HepG2 (cell line): ENCODE data around the gene RNF123. TPM values are rescaled to one million over a fixed set of nuclear protein-coding genes. Genes with fewer than 3 reads are reported as not detected.

ENCODE experiments used
- FLYWCH1 ChIP-seq: sonication (generic); formaldehyde crosslinking; IDR thresholded peaks from 2 replicates; pipeline ENCODE4 v1.8.1; 2023; ENCODE audit warnings: mild to moderate bottlenecking, missing genetic modification reagents
- FOXA1 ChIP-seq, 2 experiments: fragments of 450-650 bp in 1 of 2; sonication (generic) in 1 of 2; formaldehyde crosslinking in 1 of 2; IDR thresholded peaks; 2 replicates each; pipeline versions ENCODE4 v1.4.0 to v1.6.1; 2016 to 2020; ENCODE audit warnings: missing genetic modification reagents in 1 of 2
- FOXP1 ChIP-seq, 2 experiments: fragments of 450-650 bp in 1 of 2; IDR thresholded peaks; 2 replicates each; pipeline ENCODE4 v1.6.1; 2017 to 2018; ENCODE audit warnings: antibody characterized with exemption in 1 of 2
- FOXP4 ChIP-seq: sonication (generic); formaldehyde crosslinking; IDR thresholded peaks from 2 replicates; pipeline ENCODE4 v1.4.0; 2020; ENCODE audit warnings: missing genetic modification reagents
- MAFF ChIP-seq: IDR thresholded peaks from 2 replicates; pipeline ENCODE4 v1.6.1; 2011; ENCODE audit warnings: low read depth, low read length, improper control_type of control experiment
- NFE2L1 ChIP-seq: sonication (generic); formaldehyde crosslinking; IDR thresholded peaks from 2 replicates; pipeline ENCODE4 v1.4.0; 2020; ENCODE audit warnings: missing genetic modification reagents, mild to moderate bottlenecking, borderline replicate concordance
- RAD51 ChIP-seq: fragments of 450-650 bp; IDR thresholded peaks from 2 replicates; pipeline ENCODE4 v1.6.1; 2016; ENCODE audit warnings: borderline replicate concordance
- RBAK ChIP-seq: sonication (generic); formaldehyde crosslinking; IDR thresholded peaks from 2 replicates; pipeline ENCODE4 v1.5.1; 2020; ENCODE audit warnings: mild to moderate bottlenecking, missing genetic modification reagents
- RBFOX2 ChIP-seq: fragments of 200-400 bp; formaldehyde crosslinking; IDR thresholded peaks from 2 replicates; pipeline ENCODE4 v1.6.1; 2017; ENCODE audit warnings: low read depth, mild to moderate bottlenecking, low read length
- SMAD1 ChIP-seq: sonication (generic); formaldehyde crosslinking; IDR thresholded peaks from 2 replicates; pipeline ENCODE4 v1.4.0; 2020; ENCODE audit warnings: missing genetic modification reagents, low read depth, mild to moderate bottlenecking, borderline replicate concordance
- SMC3 ChIP-seq: IDR thresholded peaks from 2 replicates; pipeline ENCODE4 v1.6.1; 2011; ENCODE audit warnings: low read length, improper control_type of control experiment
- SUZ12 ChIP-seq: fragments of 150-350 bp; IDR thresholded peaks from 2 replicates; pipeline ENCODE4 v1.6.1; 2014; ENCODE audit warnings: low read depth, low read length
- TGIF2 ChIP-seq: IDR thresholded peaks from 2 replicates; pipeline ENCODE4 v1.6.1; 2016; ENCODE audit warnings: control low read depth, missing compliant biosample characterization
- XBP1 ChIP-seq: sonication (generic); formaldehyde crosslinking; IDR thresholded peaks from 2 replicates; pipeline ENCODE4 v1.5.0; 2020; ENCODE audit warnings: missing genetic modification reagents
- ZBTB1 ChIP-seq: sonication (generic); formaldehyde crosslinking; IDR thresholded peaks from 2 replicates; pipeline ENCODE4 v1.4.0; 2020; ENCODE audit warnings: missing genetic modification reagents, borderline replicate concordance
- ZBTB2 ChIP-seq: sonication (generic); formaldehyde crosslinking; IDR thresholded peaks from 2 replicates; pipeline ENCODE4 v1.8.0; 2022; ENCODE audit warnings: low read depth, missing genetic modification reagents
- ZBTB33 ChIP-seq: sonication (generic); formaldehyde crosslinking; IDR thresholded peaks from 2 replicates; pipeline ENCODE4 v1.4.0; 2020; ENCODE audit warnings: missing genetic modification reagents
- ZBTB38 ChIP-seq: sonication (generic); formaldehyde crosslinking; IDR thresholded peaks from 2 replicates; pipeline ENCODE4 v1.5.1; 2020; ENCODE audit warnings: mild to moderate bottlenecking, missing genetic modification reagents
- ZFP36L1 ChIP-seq: sonication (generic); formaldehyde crosslinking; IDR thresholded peaks from 2 replicates; pipeline ENCODE4 v1.8.0; 2022; ENCODE audit warnings: mild to moderate bottlenecking, missing genetic modification reagents, moderate library complexity
- ZNF335 ChIP-seq: sonication (generic); formaldehyde crosslinking; IDR thresholded peaks from 2 replicates; pipeline ENCODE4 v1.4.0; 2020; ENCODE audit warnings: missing genetic modification reagents
- ZNF547 ChIP-seq: sonication (generic); formaldehyde crosslinking; IDR thresholded peaks from 2 replicates; pipeline ENCODE4 v1.5.1; 2020; ENCODE audit warnings: mild to moderate bottlenecking, missing genetic modification reagents
- ZNF598 ChIP-seq: sonication (generic); formaldehyde crosslinking; IDR thresholded peaks from 2 replicates; pipeline ENCODE4 v1.5.1; 2020; ENCODE audit warnings: mild to moderate bottlenecking, missing genetic modification reagents, borderline replicate concordance
- ZNF747 ChIP-seq: sonication (generic); formaldehyde crosslinking; IDR thresholded peaks from 2 replicates; pipeline ENCODE4 v1.8.1; 2023; ENCODE audit warnings: missing genetic modification reagents, mild to moderate bottlenecking, borderline replicate concordance
- ZNF761 ChIP-seq: sonication (generic); formaldehyde crosslinking; conservative IDR thresholded peaks from 2 replicates; pipeline ENCODE4 v1.4.0; 2020; ENCODE audit warnings: mild to moderate bottlenecking, missing genetic modification reagents
- ZSCAN12 ChIP-seq: sonication (generic); formaldehyde crosslinking; IDR thresholded peaks from 2 replicates; pipeline ENCODE4 v1.9.0; 2021; ENCODE audit warnings: mild to moderate bottlenecking, missing genetic modification reagents
- polyA plus RNA-seq, 8 experiments: library from polyadenylated mRNA; depleted of rRNA in 3 of 8; stranded (reverse) in 7 of 8; unstranded in 1 of 8; fragments of >200 nt; fragmentation: Illumina TruSeq in 4 of 8; extraction: Trizol in 4 of 8; gene quantifications; 2 replicates each; pipeline versions ENCODE4 v1.2.1 to v1.2.3, GENCODE V29; 2011 to 2016; ENCODE audit warnings: low read depth in 4 of 8, missing spikeins in 1 of 8, mixed read lengths in 1 of 8; ENCODE audit not compliant: insufficient read depth in 1 of 8
- total RNA-seq, 5 experiments: library from RNA; depleted of rRNA; stranded (reverse); fragments of >200 nt; fragmentation: Illumina TruSeq; extraction: Trizol; gene quantifications; 2 replicates each; pipeline ENCODE4 v1.2.3, GENCODE V29; 2016; ENCODE audit warnings: low read depth in 1 of 5

The RNF123 gene
- total and polyA plus RNA-seq, 2 of the 13 experiments (the other 11 are each of a cell fraction or from before 2014, with no cell fraction given): 29.9 to 82.2 TPM

- TF ChIP-seq ZBTB33 (no peak), SMC3 (no peak), ZNF547 (CRISPR knock-in tag) (peak; percentile 25; the same call in 1 of the 2 replicates), SUZ12 (no peak), SMAD1 (CRISPR knock-in tag) (peak; percentile 88; the same call in 1 of the 2 replicates), FOXP4 (CRISPR knock-in tag) (no peak; the same call in 1 of the 2 replicates), FLYWCH1 (CRISPR knock-in tag) (no peak), RBAK (CRISPR knock-in tag) (no peak), ZBTB38 (no peak), RBFOX2 (peak; percentile 88), ZNF598 (CRISPR knock-in tag) (peak; percentile 64; the same call in 1 of the 2 replicates), ZBTB2 (CRISPR knock-in tag) (peak; percentile 90; the same call in 1 of the 2 replicates), RAD51 (no peak), FOXA1 (IDR thresholded peaks at IDR 0.05) (no peak), FOXA1 (CRISPR knock-in tag; IDR thresholded peaks at IDR 0.05) (no peak), ZNF335 (CRISPR knock-in tag) (0 out of 2 replicates have a peak, but pooled peaks have one; percentile 25), ZBTB1 (no peak), XBP1 (CRISPR knock-in tag) (peak; percentile 67; the same call in 1 of the 2 replicates), FOXP1 (IDR thresholded peaks at IDR 0.05) (no peak), FOXP1 (CRISPR knock-in tag; IDR thresholded peaks at IDR 0.05) (no peak), ZNF761 (peak; percentile 73), NFE2L1 (CRISPR knock-in tag) (no peak), TGIF2 (CRISPR knock-in tag) (no peak), ZNF747 (CRISPR knock-in tag) (peak; percentile 68), ZFP36L1 (CRISPR knock-in tag) (0 out of 2 replicates have a peak, but pooled peaks have one; percentile 47), MAFF (no peak), ZSCAN12 (CRISPR knock-in tag) (peak; percentile 68; the same call in 1 of the 2 replicates)
Observed at GRCh38 chr3:49673715-49674496, 15.5 kb upstream of the RNF123 start, which contains the start of gene APEH (continued).
